RWPE1 (cell line): ENCODE measurements around the gene ETV5.

Experiments
- CTCF ChIA-PET: fragments of 350-600 bp; sonication (Branson Sonifier 250); formaldehyde crosslinking; extraction: SDS; loops from one replicate; lab custom pipeline; 2021; lab: Yijun Ruan, JAX
- POLR2A ChIA-PET: fragments of 400-600 bp; formaldehyde crosslinking; extraction: SDS; loops from one replicate; lab custom pipeline; 2020; ENCODE audit warnings: antibody characterized with exemption; ENCODE audit not compliant: low non-redundant PET; lab: Yijun Ruan, JAX
- DNase-seq: peaks from one replicate; pipeline ENCODE4 v3.0.0; 2012; ENCODE audit warnings: low spot score
- H3K27ac ChIP-seq: fragments of 450-650 bp; 2 replicates; pipeline ENCODE4 v1.5.1; 2017
- TF ChIP-seq, protein P1 (sequence below): fragments of 450-650 bp; conservative IDR thresholded peaks from 2 replicates; pipeline ENCODE4 v1.5.1; 2017; ENCODE audit warnings: low read depth, mild to moderate bottlenecking

The ETV5 gene

DNA sequence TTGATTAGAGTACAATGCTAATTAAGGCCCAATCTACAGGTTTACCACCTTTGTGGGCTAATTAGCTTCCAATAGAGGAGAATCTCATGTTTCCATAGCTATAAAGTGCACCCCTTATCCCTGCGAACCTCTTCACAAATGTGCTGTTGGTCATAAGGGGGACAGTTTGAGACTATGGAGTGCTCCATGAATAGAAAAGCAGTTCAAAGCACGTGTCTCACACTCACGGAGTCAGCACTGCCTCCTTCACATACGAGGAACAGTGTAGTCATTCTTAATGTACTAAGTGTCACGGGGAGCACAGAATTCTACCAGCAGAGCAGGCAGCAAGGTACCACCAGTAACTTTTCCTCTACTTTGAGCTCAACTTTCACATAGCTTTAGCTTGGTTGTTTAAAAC is 62.1 kb downstream of the ETV5 start:
- POLR2A ChIA-PET, result no interaction called here
- CTCF ChIA-PET, result no interaction called here
- TF ChIP-seq, protein P1, sequence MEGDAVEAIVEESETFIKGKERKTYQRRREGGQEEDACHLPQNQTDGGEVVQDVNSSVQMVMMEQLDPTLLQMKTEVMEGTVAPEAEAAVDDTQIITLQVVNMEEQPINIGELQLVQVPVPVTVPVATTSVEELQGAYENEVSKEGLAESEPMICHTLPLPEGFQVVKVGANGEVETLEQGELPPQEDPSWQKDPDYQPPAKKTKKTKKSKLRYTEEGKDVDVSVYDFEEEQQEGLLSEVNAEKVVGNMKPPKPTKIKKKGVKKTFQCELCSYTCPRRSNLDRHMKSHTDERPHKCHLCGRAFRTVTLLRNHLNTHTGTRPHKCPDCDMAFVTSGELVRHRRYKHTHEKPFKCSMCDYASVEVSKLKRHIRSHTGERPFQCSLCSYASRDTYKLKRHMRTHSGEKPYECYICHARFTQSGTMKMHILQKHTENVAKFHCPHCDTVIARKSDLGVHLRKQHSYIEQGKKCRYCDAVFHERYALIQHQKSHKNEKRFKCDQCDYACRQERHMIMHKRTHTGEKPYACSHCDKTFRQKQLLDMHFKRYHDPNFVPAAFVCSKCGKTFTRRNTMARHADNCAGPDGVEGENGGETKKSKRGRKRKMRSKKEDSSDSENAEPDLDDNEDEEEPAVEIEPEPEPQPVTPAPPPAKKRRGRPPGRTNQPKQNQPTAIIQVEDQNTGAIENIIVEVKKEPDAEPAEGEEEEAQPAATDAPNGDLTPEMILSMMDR, result no peak
- H3K27ac ChIP-seq, result no peak overlapping the region
- DNase-seq, result no peak

DNA sequence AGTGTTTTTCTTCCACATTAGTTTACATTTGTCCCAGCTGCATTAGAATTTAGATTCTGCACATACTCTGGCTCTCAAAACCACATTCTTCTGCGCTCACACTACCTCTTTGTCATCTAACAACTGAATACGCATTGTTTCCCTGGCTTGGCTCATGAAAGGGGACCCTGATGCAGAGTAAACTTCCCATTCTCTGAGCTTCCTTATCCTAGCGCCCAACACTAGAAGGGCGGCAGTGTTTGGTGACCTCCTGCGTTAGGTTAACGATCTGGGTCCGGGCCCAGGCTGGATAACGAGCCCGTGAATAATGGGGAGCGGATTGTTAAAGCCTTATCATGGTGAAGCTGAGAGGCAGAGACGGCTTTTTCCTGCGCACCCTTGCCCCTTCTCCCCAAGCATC is 63.9 kb downstream of the ETV5 start:
- no peak overlapping the region for H3K27ac ChIP-seq
- TF ChIP-seq, protein P1, result no peak
- no peak for DNase-seq
- ChIA-PET CTCF (interaction anchor here (0.6 to 0.7 kb wide), 2 partner anchors 323 to 986 kb away, joined by 3 read pairs; no protein-coding TSS in a partner anchor), POLR2A (no interaction called here)

DNA sequence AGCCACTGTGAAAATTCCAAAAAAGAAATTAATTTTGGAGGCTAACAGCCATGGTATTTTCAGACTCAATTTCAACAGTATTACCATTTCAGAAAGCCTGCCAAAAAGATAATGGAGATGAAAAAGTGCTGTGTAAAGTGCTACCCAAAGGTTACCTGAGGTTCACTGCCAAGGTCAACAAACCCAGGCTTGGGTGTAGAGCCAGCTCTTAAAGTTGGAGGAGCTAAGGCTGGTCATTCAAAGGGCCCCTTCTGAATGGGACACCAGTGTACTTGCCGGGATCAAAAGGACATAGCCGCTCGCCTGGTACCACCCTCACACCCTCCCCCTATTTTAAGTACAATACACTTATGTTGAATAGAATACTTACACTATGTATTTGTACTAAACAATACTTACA is 64.5 kb downstream of the ETV5 start:
- H3K27ac ChIP-seq, result no peak overlapping the region
- no peak for DNase-seq
- CTCF ChIA-PET, result interaction anchor here (0.7 kb wide), 1 partner anchor 324 kb away, joined by 3 read pairs; no protein-coding TSS in a partner anchor
- POLR2A ChIA-PET, result no interaction called here
- TF ChIP-seq, protein P1, result no peak

DNA sequence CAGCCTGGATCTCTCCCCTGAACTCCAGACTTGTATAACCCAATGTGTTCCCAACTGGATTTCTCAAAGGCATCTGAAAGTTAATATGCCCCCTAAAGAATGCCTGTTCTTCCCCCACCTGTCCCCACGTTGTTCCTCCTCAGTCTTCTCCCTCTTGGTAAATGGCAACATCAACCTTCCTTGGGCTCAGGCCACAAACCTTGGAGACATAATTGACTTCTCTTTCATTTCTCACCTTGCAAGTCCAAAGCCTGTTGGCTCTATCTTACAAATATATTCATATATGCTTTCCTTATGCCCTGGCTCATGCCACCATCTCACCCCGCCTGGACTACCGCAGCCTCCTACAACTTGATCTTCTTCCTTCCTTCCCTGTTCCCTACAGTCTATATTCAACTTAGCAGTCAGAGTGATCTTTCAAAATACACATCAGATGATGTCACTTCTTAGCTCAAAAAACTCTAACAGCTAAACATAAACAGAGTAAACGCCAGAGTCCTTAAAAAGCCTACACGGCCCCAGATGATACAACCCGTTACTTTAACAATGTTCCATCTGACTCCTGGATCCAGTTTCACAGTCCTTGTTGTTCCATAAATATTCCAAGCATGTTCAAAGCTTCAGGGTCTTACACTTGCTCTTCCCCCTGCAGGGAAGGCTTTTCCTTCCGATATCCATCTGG is 66.2 kb downstream of the ETV5 start:
- DNase-seq, result no peak
- TF ChIP-seq, protein P1, result no peak
- POLR2A ChIA-PET, result no interaction called here
- H3K27ac ChIP-seq, result no peak overlapping the region
- CTCF ChIA-PET, result interaction anchor here (0.6 kb wide), 1 partner anchor 328 kb away, joined by 3 read pairs; no protein-coding TSS in a partner anchor

DNA sequence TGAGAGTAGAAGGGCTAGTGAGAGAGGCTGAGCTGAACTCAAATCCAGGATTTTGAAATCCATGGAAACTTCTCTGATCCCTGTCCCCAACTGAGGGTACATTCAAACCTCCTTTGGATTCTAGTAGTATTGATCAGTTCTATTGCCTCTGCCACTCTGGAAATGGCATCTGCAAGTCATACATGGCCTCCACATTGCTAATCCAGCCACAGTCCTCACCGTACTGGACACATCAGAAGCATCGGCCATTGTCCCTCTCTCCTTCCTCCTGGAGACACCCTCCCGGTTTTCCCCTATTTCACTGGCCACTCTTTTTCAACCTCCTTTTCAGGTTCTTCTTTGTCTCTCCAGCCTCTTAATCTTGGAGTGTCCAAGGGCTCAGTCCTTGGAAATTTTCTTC is 66.9 kb downstream of the ETV5 start:
- no peak for DNase-seq
- CTCF ChIA-PET, result interaction anchor here (0.6 kb wide), 1 partner anchor 328 kb away, joined by 3 read pairs; no protein-coding TSS in a partner anchor
- H3K27ac ChIP-seq, result no peak overlapping the region
- POLR2A ChIA-PET, result interaction anchor here (0.7 kb wide), 1 partner anchor 14 kb away, joined by 3 read pairs; no protein-coding TSS in a partner anchor
- TF ChIP-seq, protein P1, result no peak

DNA sequence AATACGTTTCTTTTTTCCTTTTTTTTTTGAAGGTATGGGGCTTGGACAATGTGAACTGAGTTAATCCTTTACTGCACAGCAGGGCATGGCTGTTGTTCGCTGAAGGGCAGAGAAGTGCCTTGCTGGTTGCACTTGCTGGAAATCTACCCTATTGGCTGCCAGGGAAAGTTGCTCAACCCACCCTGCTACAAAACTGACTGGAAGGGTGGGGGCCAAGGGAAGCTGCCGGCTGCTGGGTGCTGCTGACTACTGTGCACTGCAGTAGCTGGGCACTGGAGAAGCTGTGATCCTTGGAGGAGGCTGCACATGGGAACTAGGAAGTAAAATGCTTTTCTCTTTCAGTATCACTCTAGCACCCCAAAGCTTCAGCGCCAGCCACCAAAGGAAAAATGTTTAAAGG is 70.5 kb downstream of the ETV5 start:
- ChIA-PET CTCF (no interaction called here), POLR2A (no interaction called here)
- TF ChIP-seq, protein P1, result no peak
- H3K27ac ChIP-seq, result no peak overlapping the region
- no peak for DNase-seq
